K562 (cell line): ENCODE measurements around the gene CCDC85B. TPM values are rescaled to one million over a fixed set of nuclear protein-coding genes. Genes with fewer than 3 reads are reported as not detected.
A peak's percentile ranks its signal among the peaks of the same experiment; 100 is the strongest.

Experiments
- BRF2 ChIP-seq: IDR thresholded peaks from 3 replicates; pipeline ENCODE4 v1.6.1; 2011; ENCODE audit warnings: borderline replicate concordance, mild to moderate bottlenecking; ENCODE audit not compliant: insufficient read length, insufficient read depth
- CBX5 ChIP-seq: IDR thresholded peaks from 2 replicates; pipeline ENCODE4 v1.6.1; 2014; ENCODE audit warnings: low read depth, borderline replicate concordance
- CHD1 ChIP-seq: fragments of 200-600 bp; sonication (generic); IDR thresholded peaks from one replicate; pipeline ENCODE4 v1.6.1; 2012; ENCODE audit warnings: mild to moderate bottlenecking, moderate library complexity, low read length, inconsistent platforms
- CREB3 ChIP-seq: fragments of 450-650 bp; conservative IDR thresholded peaks from 2 replicates; pipeline ENCODE4 v1.6.1; 2016; ENCODE audit warnings: missing genetic modification characterization, low read depth, mild to moderate bottlenecking, missing compliant biosample characterization, moderate library complexity
- CREM ChIP-seq: IDR thresholded peaks from 2 replicates; pipeline ENCODE4 v1.6.1; 2014; ENCODE audit warnings: antibody characterized with exemption, low read depth
- ELF4 ChIP-seq: fragments of 450-650 bp; formaldehyde crosslinking; IDR thresholded peaks from 2 replicates; pipeline ENCODE4 v1.4.0; 2022; ENCODE audit warnings: missing genetic modification characterization
- ESRRA ChIP-seq: fragments of 450-650 bp; IDR thresholded peaks from 2 replicates; pipeline ENCODE4 v1.6.1; 2014; ENCODE audit warnings: low read depth, mild to moderate bottlenecking, moderate library complexity, borderline replicate concordance
- FOSL1 ChIP-seq: fragments of 200-800 bp; sonication (Bioruptor generic); conservative IDR thresholded peaks from 2 replicates; pipeline ENCODE4 v1.6.1; 2016; ENCODE audit warnings: missing genetic modification characterization, missing compliant biosample characterization
- HIVEP1 ChIP-seq: fragments of 250-450 bp; sonication (Bioruptor Pico); IDR thresholded peaks from 2 replicates; pipeline ENCODE4 v1.4.0; 2020; ENCODE audit warnings: mild to moderate bottlenecking
- LEF1 ChIP-seq: fragments of 450-650 bp; IDR thresholded peaks from 2 replicates; pipeline ENCODE4 v1.6.1; 2016; ENCODE audit warnings: mild to moderate bottlenecking
- MECOM ChIP-seq: fragments of 250-450 bp; sonication (Bioruptor Pico); IDR thresholded peaks from 2 replicates; pipeline ENCODE4 v1.8.0; 2022; ENCODE audit warnings: inconsistent platforms
- NRF1 ChIP-seq, 2 experiments: fragments of 450-650 bp; IDR thresholded peaks in 1 of 2; conservative IDR thresholded peaks in 1 of 2; 2 replicates each; pipeline ENCODE4 v1.6.1; 2014; ENCODE audit warnings: mild to moderate bottlenecking in 2 of 2
- PRMT5 ChIP-seq: sonication (generic); formaldehyde crosslinking; IDR thresholded peaks from 2 replicates; pipeline ENCODE4 v1.5.0; 2020; ENCODE audit warnings: missing genetic modification reagents
- SIN3A ChIP-seq, 2 experiments: fragments of 150-350 bp in 1 of 2; IDR thresholded peaks; 2 replicates each; pipeline ENCODE4 v1.6.1; 2011 to 2016; ENCODE audit warnings: borderline replicate concordance in 2 of 2, low read depth in 2 of 2, low read length in 2 of 2, mild to moderate bottlenecking in 2 of 2, moderate library complexity in 2 of 2; ENCODE audit not compliant: control insufficient read depth in 1 of 2
- ZKSCAN3 ChIP-seq: fragments of 250-450 bp; sonication (Bioruptor Pico); IDR thresholded peaks from 2 replicates; pipeline ENCODE4 v1.4.0; 2020
- ZMIZ1 ChIP-seq, 2 experiments: fragments of 150-350 bp in 1 of 2; IDR thresholded peaks; 2 replicates each; pipeline ENCODE4 v1.6.1; 2012 to 2016; ENCODE audit warnings: low read depth in 2 of 2, low read length in 2 of 2, mild to moderate bottlenecking in 1 of 2, moderate library complexity in 1 of 2
- ZNF592 ChIP-seq: fragments of 450-650 bp; IDR thresholded peaks from 2 replicates; pipeline ENCODE4 v1.6.1; 2017; ENCODE audit warnings: antibody characterized with exemption, mild to moderate bottlenecking
- polyA plus RNA-seq, 8 experiments: library from polyadenylated mRNA; depleted of rRNA in 4 of 8; stranded (reverse) in 5 of 8; unstranded in 3 of 8; fragments of >200 nt; fragmentation: Nextera tagmentation in 2 of 8; fragmentation: Illumina TruSeq in 1 of 8; extraction: Ambion mirVana in 2 of 8; extraction: Trizol in 1 of 8; gene quantifications; 2 replicates each; pipeline versions ENCODE4 v1.2.1 to v1.2.3, GENCODE V29; 2011 to 2014; ENCODE audit warnings: inconsistent platforms in 1 of 8, missing spikeins in 1 of 8
- total RNA-seq, 7 experiments: library from RNA; depleted of rRNA in 6 of 7; stranded (reverse); fragments of >200 nt in 6 of 7; fragmentation: Illumina TruSeq in 2 of 7; extraction: Trizol in 2 of 7; gene quantifications; 2 replicates each; pipeline versions ENCODE4 v1.2.1 to v1.2.3, GENCODE V29; 2011 to 2021; ENCODE audit warnings: low replicate concordance in 1 of 7

The CCDC85B gene
- total and polyA plus RNA-seq, 9 of the 15 experiments (the other 6 are each of a cell fraction or from before 2014, with no cell fraction given): 0.14 to 138 (median 6.2) TPM

- TF ChIP-seq ZMIZ1 (IDR thresholded peaks at IDR 0.05; ENCODE audit: low read depth in 2 of 2, low read length in 2 of 2) (no peak), CREM (no peak), SIN3A (IDR thresholded peaks at IDR 0.05; ENCODE audit: borderline replicate concordance in 2 of 2, control insufficient read depth in 1 of 2, low read depth in 2 of 2, low read length in 2 of 2) (0 out of 4 replicates have a peak, but pooled peaks of 1 of the 2 experiments have one; percentile 51), ZNF592 (0 out of 2 replicates have a peak, but pooled peaks have one; percentile 20), FOSL1 (tag) (no peak), ESRRA (no peak), MECOM (CRISPR knock-in tag) (no peak), ELF4 (no peak), BRF2 (no peak), NRF1 (conservative IDR thresholded peaks at IDR 0.05 in 1 of 2, IDR thresholded peaks at IDR 0.05 in 1 of 2) (peak; percentile 66 to 72), CREB3 (tag) (0 out of 2 replicates have a peak, but pooled peaks have one; percentile 25), ZKSCAN3 (CRISPR knock-in tag) (no peak), HIVEP1 (CRISPR knock-in tag) (no peak), CBX5 (no peak), LEF1 (no peak), PRMT5 (no peak), CHD1 (no peak)
Measured at GRCh38 chr11:65918211-65919140, 28.0 kb downstream of the CCDC85B start, which contains the start of gene C11orf68 (continued).
